Stimulated activated memory B cell treated with anti-CD40 and anti-IgM and Interleukin-4, amounts not matched to agents 10 μg/mL and 1 μg/mL and 100 μg/mL, for 72 hours (primary cell): Measurements from ENCODE around the gene ADAM22.

Experiments used
- ATAC-seq: fragments of 150-1000 bp; cut with Tn5 transposase; 2 replicates; pipeline ENCODE4 v1.10.0; 2021
- H3K27ac Mint-ChIP-seq: one replicate; pipeline ENCODE4 v1.8.0; 2022; ENCODE audit warnings: mild to moderate bottlenecking, mixed read lengths
- H3K27me3 Mint-ChIP-seq: one replicate; pipeline ENCODE4 v1.8.0; 2022; ENCODE audit warnings: mixed read lengths
- H3K36me3 Mint-ChIP-seq: one replicate; pipeline ENCODE4 v1.8.0; 2022; ENCODE audit warnings: mixed read lengths
- H3K4me1 Mint-ChIP-seq: one replicate; pipeline ENCODE4 v1.8.0; 2022; ENCODE audit warnings: mixed read lengths
- H3K4me3 Mint-ChIP-seq: one replicate; pipeline ENCODE4 v1.8.0; 2022; ENCODE audit warnings: mild to moderate bottlenecking, moderate library complexity, mixed read lengths
- H3K9me3 Mint-ChIP-seq: one replicate; pipeline ENCODE4 v1.8.0; 2022; ENCODE audit warnings: mixed read lengths

Gene ADAM22

DNA sequence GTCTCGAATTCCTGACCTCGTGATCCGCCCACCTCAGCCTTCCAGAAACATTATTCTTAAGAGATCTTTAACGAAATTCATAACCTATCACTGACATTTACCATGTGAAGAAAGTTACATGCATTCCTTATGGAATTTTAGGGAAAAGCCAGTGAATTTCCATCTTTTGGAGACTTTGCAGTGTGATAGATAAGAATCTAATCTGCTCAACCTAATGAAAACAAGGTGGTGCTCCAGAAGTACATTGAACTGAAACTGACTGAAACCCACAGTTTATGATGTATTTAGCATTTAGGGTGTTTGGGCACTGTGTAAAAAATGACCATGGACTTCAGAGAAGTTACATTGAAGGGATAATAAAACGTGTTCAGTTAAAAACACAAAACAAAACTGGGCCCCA is 242.1 kb downstream of the ADAM22 start:
- no peaks in the 10 kb centered on the region for H3K9me3 Mint-ChIP-seq
- ATAC-seq = no peak
- no peaks in the 10 kb centered on the region for H3K27me3 Mint-ChIP-seq
- H3K4me3 Mint-ChIP-seq = no peak overlapping the region
- H3K36me3 Mint-ChIP-seq = no peaks in the 10 kb centered on the region
- no peaks in the 10 kb centered on the region for H3K4me1 Mint-ChIP-seq
- H3K27ac Mint-ChIP-seq = no peak overlapping the region

DNA sequence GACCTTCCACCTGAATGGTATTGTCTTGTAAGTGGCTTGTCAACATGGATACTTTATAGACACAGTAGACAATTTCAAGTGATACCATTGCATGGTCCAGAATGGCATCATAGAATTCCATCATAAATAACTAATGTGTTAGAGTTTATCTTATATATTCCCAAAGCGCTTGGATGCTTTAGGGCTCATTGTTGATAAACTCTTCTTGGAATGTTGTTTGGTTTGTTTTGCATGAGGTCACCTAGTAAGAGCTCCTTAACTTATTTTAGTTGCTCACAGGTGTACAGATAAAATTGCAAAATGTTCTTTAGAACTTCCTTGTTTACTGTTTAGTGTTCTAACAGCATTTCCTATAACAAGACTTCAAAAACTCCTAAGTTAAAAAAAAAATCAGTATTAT is 249.0 kb downstream of the ADAM22 start:
- no peak for ATAC-seq
- H3K27me3 Mint-ChIP-seq = no peaks in the 10 kb centered on the region
- no peak overlapping the region for H3K27ac Mint-ChIP-seq
- no peaks in the 10 kb centered on the region for H3K4me1 Mint-ChIP-seq
- no peaks in the 10 kb centered on the region for H3K36me3 Mint-ChIP-seq
- H3K9me3 Mint-ChIP-seq = no peaks in the 10 kb centered on the region
- H3K4me3 Mint-ChIP-seq = no peak overlapping the region

DNA sequence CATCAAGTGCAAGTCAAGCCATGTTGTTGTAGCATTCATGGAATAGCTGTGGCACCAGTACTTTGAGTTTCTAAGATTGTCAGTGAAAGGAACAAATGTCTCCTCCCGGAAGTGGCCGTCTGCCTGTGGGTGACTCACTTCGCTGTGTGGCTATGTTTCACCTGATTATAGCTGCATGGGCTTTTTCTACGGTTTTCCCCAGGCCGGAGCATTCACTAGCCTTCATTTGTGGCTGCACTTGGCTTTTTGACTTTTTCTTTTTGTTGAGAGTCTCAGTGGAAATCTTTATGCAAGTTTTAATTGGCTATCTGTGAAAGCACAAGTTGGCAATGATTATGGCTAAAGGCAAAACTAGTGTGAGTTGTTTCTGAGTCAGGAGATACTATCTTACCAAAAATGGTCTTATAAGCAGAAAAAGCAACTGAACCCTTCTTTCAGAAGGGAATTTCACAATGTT is 250.8 kb downstream of the ADAM22 start:
- H3K4me3 Mint-ChIP-seq = no peak overlapping the region
- H3K4me1 Mint-ChIP-seq = no peaks in the 10 kb centered on the region
- no peaks in the 10 kb centered on the region for H3K9me3 Mint-ChIP-seq
- no peaks in the 10 kb centered on the region for H3K27me3 Mint-ChIP-seq
- H3K36me3 Mint-ChIP-seq = no peaks in the 10 kb centered on the region
- H3K27ac Mint-ChIP-seq = peak overlapping the region; percentile 64
- ATAC-seq = peak; percentile 59

DNA sequence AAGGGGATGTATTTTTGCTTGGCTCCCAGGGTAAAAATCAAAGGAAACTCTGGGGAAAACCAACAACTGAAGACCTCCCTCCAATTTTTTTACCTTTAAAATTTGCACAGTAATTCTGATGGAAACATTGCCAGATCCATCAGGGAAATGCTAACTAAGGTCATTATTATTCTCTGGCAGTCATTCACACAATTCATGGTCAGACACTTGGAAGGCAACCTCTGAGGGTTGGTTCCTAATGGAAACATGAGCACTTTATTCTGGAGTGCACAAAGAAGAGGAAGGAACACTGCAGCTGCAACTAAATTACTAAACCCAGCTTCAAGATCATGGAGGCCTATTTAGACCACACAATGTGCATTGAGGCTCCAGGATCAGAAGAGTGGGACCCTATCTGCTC is 251.6 kb downstream of the ADAM22 start:
- no peaks in the 10 kb centered on the region for H3K36me3 Mint-ChIP-seq
- ATAC-seq = no peak
- H3K27ac Mint-ChIP-seq = no peak overlapping the region
- no peaks in the 10 kb centered on the region for H3K27me3 Mint-ChIP-seq
- no peak overlapping the region for H3K4me3 Mint-ChIP-seq
- H3K9me3 Mint-ChIP-seq = no peaks in the 10 kb centered on the region
- H3K4me1 Mint-ChIP-seq = no peaks in the 10 kb centered on the region

DNA sequence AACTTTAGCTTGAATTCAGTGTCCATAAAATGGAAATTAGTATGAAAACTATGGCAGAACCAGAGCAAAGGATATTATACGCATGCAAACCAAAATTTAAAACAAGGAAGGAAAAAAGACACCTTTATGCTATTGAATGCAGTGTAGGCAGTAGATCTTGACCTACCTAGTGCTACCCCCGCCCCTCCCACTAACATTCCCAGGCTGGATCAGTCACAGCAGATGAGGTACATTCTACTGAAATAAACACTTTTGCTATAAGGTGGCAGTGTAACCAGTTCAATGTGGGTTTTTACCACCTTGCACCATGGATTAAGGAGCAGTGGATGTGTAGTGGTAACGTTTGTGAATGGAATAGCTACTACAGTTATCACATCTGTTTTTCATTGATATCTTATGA is 257.9 kb downstream of the ADAM22 start:
- no peaks in the 10 kb centered on the region for H3K9me3 Mint-ChIP-seq
- ATAC-seq = no peak
- no peak overlapping the region for H3K27ac Mint-ChIP-seq
- H3K36me3 Mint-ChIP-seq = no peaks in the 10 kb centered on the region
- H3K4me1 Mint-ChIP-seq = no peaks in the 10 kb centered on the region
- no peak overlapping the region for H3K4me3 Mint-ChIP-seq
- H3K27me3 Mint-ChIP-seq = no peaks in the 10 kb centered on the region

DNA sequence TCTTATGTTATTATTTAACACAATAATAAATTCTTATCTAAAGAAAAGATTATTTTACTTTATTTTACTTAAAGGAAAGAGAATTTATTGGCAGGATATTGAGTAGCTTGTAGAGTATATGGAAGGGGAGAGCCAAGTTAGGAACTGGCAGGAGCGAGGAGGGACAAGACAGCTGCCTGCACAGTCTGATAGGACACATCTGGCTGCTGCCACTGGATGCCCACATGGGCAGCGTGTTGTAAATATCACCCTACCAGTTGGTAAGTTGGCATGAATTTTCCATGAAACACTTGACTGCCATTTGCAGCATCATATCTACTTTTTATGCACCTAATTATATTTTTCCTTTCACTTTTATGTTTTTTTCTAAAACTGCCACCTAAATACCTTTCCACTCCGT is 266.2 kb downstream of the ADAM22 start:
- H3K27ac Mint-ChIP-seq = no peak overlapping the region
- no peak for ATAC-seq

DNA sequence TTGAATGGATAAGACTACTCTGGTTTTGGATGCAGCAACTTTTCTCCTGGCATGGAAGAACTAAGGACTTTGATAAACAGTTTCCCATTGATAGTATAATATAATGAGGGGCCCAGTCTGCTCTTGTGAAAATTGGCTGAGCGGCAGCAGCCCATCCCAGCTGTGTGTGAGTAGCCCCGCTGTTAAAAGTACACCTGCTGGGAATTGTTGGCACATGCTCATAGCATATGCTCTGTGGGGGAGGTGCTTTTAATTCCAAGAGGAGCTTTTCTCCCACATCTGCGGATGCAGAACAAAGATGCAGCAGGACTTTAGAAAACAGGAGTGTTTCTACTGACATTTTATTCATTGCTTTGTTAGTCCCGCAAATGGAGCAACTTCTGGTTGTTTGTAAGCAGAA is 266.7 kb downstream of the ADAM22 start:
- H3K4me3 Mint-ChIP-seq = no peak overlapping the region
- ATAC-seq = no peak
- no peaks in the 10 kb centered on the region for H3K9me3 Mint-ChIP-seq
- peaks cover 10% of the 10 kb centered on the region for H3K4me1 Mint-ChIP-seq
- H3K27me3 Mint-ChIP-seq = no peaks in the 10 kb centered on the region
- no peak overlapping the region for H3K27ac Mint-ChIP-seq
- peaks cover 46% of the 10 kb centered on the region for H3K36me3 Mint-ChIP-seq

More for the DNA sequence above, 266.2 kb downstream of the ADAM22 start:
- Mint-ChIP-seq H3K9me3 (no peaks in the 10 kb centered on the region), H3K4me3 (no peak overlapping the region), H3K36me3 (peaks cover 40% of the 10 kb centered on the region), H3K27me3 (no peaks in the 10 kb centered on the region), H3K4me1 (peaks cover 10% of the 10 kb centered on the region)

DNA sequence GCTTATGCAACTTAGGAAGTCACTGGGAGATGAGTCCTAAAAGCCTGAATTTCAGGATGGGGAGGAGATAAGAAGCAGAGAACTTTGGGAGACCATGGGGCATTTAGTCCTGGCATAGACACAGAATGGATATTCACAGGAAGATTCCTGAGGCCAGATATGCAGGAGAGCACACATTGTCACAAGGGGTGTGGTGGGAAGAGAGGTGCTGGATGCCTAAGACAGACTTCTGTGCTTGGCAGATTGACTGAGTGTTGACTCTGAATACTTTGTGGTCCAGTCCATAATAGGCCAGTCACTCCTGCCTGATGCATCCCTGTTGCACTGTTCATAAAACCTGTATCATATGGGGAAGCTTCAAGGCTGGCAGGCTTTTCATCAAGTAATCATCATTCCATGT is 267.3 kb downstream of the ADAM22 start:
- no peak overlapping the region for H3K4me3 Mint-ChIP-seq
- H3K9me3 Mint-ChIP-seq = no peaks in the 10 kb centered on the region
- H3K36me3 Mint-ChIP-seq = peaks cover 51% of the 10 kb centered on the region
- no peaks in the 10 kb centered on the region for H3K27me3 Mint-ChIP-seq
- H3K4me1 Mint-ChIP-seq = peaks cover 10% of the 10 kb centered on the region
- ATAC-seq = no peak
- no peak overlapping the region for H3K27ac Mint-ChIP-seq

DNA sequence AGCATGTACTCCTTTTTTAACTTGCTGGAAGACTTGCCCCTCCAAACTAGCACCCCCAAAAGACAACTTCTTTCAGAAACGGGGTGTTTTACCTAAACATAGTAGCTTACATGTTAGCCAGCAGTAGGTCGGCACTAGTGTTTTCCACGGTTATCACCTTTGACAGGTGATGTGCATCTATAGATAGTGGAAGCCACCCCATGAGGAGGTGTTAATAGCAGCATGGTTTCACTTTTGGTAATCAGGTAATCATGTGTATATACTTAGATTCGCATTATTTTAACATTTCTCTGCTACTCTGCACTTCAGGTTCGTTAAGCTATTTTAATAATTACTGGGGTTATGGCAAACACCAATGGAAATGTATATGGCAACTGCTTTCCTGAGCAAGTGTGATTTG is 268.2 kb downstream of the ADAM22 start:
- H3K36me3 Mint-ChIP-seq = peaks cover 54% of the 10 kb centered on the region
- no peak for ATAC-seq
- no peak overlapping the region for H3K4me3 Mint-ChIP-seq
- no peak overlapping the region for H3K27ac Mint-ChIP-seq
- H3K4me1 Mint-ChIP-seq = peaks cover 10% of the 10 kb centered on the region
- H3K9me3 Mint-ChIP-seq = no peaks in the 10 kb centered on the region
- H3K27me3 Mint-ChIP-seq = no peaks in the 10 kb centered on the region

DNA sequence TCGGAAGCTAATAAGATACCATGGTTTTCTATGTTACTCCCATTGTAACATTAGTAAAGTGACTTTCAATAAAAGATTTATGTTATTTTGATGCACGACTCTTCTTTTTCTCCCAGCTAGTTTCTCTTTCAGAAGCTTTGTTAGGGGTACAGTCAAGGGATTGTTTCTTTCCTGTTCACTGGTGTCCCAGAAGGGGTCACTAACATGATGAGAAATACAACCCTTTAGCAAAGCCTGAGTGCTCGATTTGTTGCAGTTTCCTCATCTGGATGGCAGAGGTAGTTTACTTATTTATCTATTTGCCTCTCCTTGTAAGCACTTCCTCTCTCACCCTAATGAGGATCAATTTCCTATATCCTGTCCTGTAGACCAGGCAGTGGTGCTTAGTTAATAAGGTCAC is 268.7 kb downstream of the ADAM22 start:
- Mint-ChIP-seq H3K36me3 (peaks cover 56% of the 10 kb centered on the region), H3K4me3 (no peak overlapping the region), H3K4me1 (peaks cover 10% of the 10 kb centered on the region), H3K27me3 (no peaks in the 10 kb centered on the region), H3K9me3 (no peaks in the 10 kb centered on the region), H3K27ac (no peak overlapping the region)
- ATAC-seq = no peak

DNA sequence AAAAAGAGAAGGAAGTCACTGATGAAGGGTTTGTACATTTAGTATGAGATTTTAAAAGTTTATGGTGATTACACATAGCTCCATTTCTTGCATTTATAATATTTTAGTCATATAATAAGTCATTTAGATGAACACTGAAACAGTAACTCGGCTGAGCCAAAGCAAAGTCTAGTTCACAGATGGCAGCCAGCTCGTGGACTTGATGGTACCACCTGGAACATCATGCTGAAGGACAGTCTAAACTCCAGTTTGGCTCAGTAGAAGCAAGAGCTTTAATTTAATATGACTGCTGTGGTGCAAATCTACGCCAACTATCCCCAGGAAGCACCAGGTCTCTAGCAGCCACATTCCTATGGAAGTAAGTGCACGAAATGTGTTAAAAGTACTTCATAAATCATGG is 269.4 kb downstream of the ADAM22 start:
- no peak overlapping the region for H3K27ac Mint-ChIP-seq

DNA sequence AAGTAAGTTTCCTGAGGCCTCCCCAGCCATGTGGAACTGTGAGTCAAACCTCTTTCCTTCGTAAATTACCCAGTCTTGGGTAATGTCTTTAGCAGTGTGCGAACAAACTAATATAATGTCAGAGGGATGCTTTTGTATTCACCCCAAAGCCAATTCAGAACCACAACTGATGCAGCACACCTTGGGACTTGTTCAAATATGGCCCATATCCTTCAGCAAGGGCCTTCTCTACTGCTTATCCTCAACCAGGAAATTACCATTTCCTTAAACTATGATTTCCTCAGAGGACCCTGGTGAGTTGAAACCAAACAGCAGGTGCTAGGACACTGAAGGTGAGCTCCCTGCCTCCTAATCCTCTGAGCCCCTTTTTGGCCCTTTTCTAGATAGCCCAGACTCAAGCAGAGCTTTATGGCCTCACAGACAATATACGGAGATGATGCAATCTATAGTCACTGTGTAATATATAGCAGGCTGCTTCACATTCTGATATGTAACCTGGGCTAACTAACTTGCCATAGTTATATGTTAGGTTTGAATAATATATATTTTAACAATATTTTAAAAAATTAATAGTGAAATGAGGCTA is 270.6 kb downstream of the ADAM22 start:
- Mint-ChIP-seq H3K36me3 (peaks cover 68% of the 10 kb centered on the region), H3K9me3 (no peaks in the 10 kb centered on the region), H3K4me3 (no peak overlapping the region), H3K27me3 (no peaks in the 10 kb centered on the region), H3K27ac (no peak overlapping the region), H3K4me1 (peaks cover 10% of the 10 kb centered on the region)
- no peak for ATAC-seq

More for the DNA sequence above, 269.4 kb downstream of the ADAM22 start:
- Mint-ChIP-seq H3K4me1 (peaks cover 10% of the 10 kb centered on the region), H3K4me3 (no peak overlapping the region), H3K36me3 (peaks cover 62% of the 10 kb centered on the region), H3K9me3 (no peaks in the 10 kb centered on the region), H3K27me3 (no peaks in the 10 kb centered on the region)
- no peak for ATAC-seq

DNA sequence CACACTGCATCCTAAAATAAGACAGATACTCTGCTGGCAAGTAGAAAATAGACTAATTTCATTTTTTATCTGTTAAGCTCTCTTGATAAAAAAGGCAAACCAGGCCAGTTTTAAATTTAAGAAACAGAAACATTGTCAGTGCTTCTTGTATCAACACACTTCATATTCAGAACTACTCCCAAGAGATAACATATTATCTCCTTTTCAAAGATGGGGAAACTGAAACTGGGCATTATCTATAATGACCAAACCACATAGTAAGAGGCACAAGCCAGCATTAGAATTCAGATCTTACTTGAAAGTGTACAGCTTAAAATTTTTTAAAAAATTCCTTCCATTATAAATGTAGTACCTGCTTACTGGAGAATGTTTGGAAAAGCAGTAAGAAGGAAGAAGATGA is 271.1 kb downstream of the ADAM22 start:
- Mint-ChIP-seq H3K9me3 (no peaks in the 10 kb centered on the region), H3K27me3 (no peaks in the 10 kb centered on the region), H3K4me3 (no peak overlapping the region), H3K27ac (no peak overlapping the region), H3K36me3 (peaks cover 73% of the 10 kb centered on the region), H3K4me1 (peaks cover 10% of the 10 kb centered on the region)
- ATAC-seq = no peak

DNA sequence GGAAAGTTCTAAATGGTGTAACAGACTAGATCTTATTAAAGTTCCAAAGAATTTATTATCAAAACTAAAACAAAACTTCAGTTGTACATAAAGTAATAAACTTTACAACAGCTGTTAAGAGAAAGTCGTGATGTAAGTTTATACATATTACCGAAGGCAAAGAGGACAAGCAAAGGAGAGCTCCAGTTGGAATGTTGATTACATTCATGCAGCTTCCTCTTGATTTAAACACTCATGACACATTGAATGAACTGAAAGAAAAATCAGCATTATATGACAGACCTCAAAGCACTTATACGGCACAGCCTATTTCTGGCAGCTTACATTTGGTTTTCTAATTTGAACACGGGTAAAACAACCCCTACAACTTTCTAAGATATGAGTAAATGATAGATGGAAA is 272.2 kb downstream of the ADAM22 start:
- peaks cover 66% of the 10 kb centered on the region for H3K36me3 Mint-ChIP-seq

DNA sequence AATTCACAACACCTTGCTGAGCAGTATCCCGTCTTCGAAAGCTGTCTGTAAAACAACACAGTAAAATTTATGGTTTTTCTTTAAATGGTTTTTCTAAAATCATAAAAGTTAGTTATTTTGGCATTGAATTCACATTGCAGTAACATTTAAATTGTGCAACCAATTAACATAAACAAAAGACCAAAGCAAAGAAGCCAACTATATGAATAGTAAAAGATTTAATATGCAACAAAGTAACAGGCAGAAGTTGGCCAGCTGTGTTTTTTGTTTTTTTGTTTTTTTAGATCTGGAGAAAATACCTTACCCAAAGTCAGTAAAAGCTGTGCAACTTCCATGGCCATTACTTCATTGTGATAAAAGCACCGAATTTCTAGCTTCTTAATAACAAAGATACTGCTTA is 274.5 kb downstream of the ADAM22 start:
- Mint-ChIP-seq H3K27ac (no peak overlapping the region), H3K27me3 (no peaks in the 10 kb centered on the region)
- ATAC-seq = no peak

More for the DNA sequence above, 272.2 kb downstream of the ADAM22 start:
- H3K4me3 Mint-ChIP-seq = no peak overlapping the region
- H3K27me3 Mint-ChIP-seq = no peaks in the 10 kb centered on the region
- no peaks in the 10 kb centered on the region for H3K9me3 Mint-ChIP-seq
- H3K4me1 Mint-ChIP-seq = peaks cover 10% of the 10 kb centered on the region
- no peak overlapping the region for H3K27ac Mint-ChIP-seq
- no peak for ATAC-seq

DNA sequence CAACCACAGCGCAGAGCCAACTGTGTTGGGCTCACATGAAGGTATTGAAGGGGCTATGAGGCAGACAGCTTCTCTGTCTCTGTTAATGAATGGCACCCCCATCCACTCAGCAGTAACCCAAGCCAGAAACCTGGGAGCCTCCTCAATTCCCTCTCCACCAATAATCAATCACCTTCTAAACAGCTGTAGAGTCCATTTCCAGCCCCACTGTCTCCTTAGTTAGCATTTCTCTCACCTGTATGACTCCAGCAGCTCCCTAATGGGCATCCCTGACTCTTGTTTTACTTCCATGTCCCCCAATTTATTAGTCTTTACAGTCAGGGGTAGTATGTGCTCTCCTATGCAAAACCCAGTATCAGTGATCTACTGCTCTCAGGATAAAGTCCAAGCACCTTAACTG is 278.9 kb downstream of the ADAM22 start:
- Mint-ChIP-seq H3K4me1 (peaks cover 19% of the 10 kb centered on the region), H3K9me3 (no peaks in the 10 kb centered on the region), H3K27me3 (no peaks in the 10 kb centered on the region), H3K36me3 (peaks cover 40% of the 10 kb centered on the region), H3K27ac (no peak overlapping the region), H3K4me3 (no peak overlapping the region)
- no peak for ATAC-seq

More for the DNA sequence above, 274.5 kb downstream of the ADAM22 start:
- Mint-ChIP-seq H3K4me1 (peaks cover 10% of the 10 kb centered on the region), H3K4me3 (no peak overlapping the region), H3K9me3 (no peaks in the 10 kb centered on the region), H3K36me3 (peaks cover 62% of the 10 kb centered on the region)

DNA sequence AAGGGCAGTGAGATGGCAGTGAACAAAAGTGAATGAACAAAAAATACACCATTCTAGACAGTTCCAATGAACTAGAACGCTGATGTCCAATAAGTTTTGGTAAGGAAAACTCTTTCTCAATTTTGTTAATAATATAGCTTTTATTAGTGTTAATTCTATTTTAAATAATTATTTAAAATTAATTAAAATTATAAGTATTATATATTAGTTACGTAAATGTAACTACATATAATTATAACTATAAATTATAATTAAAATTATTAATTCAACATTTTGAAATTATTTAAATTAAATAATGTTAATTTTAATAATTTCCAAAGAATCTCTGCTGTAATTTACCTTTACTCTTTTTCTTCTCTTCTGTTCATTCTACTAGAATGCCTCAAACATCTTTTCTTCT is 280.4 kb downstream of the ADAM22 start:
- no peak for ATAC-seq
- peaks cover 30% of the 10 kb centered on the region for H3K36me3 Mint-ChIP-seq
- peaks cover 28% of the 10 kb centered on the region for H3K4me1 Mint-ChIP-seq
- H3K27ac Mint-ChIP-seq = no peak overlapping the region
- no peak overlapping the region for H3K4me3 Mint-ChIP-seq
- H3K9me3 Mint-ChIP-seq = no peaks in the 10 kb centered on the region
- no peaks in the 10 kb centered on the region for H3K27me3 Mint-ChIP-seq
